Measurements from ENCODE around the gene HMGXB3.
A peak's percentile ranks its signal among the peaks of the same experiment; 100 is the strongest.

HMGXB3 gene

GRCh38 chr5:150021491-150022157 lies 21.1 kb downstream of the HMGXB3 start:
- Mint-ChIP-seq H3K27ac (peak overlapping the region; percentile 46 to 92 (median 77)), H3K9me3 (peaks cover 4% of the 10 kb centered on the region), H3K4me1 (peaks cover 10% of the 10 kb centered on the region), H3K36me3 (ENCODE audit: low read depth) (peaks cover 81% of the 10 kb centered on the region), H3K4me3 (no peak overlapping the region), H3K27me3 (ENCODE audit: low read depth) (no peaks in the 10 kb centered on the region)
- no peak for TF ChIP-seq CTCF (IDR thresholded peaks at IDR 0.05; ENCODE audit: unreplicated experiment in 3 of 3)

DNA sequence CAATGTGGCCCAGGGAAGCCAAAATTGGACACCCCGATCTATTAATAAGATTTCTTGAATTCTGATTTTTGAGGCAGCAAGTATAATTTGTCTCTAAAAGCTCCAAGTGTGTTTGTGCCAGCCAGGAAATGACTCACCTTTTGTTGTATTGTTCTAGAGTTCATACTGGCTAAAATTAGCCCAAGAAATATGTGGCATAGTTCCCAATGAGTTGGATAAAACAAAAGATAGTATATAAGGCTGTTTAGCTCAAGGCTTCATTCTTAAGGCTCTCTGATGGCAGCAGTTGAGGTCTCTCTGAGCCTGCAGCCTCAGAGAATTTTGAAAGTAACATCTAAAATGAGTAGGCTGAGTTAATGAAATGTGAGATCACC lies 21.6 kb downstream of the HMGXB3 start:
- H3K27me3 Mint-ChIP-seq (ENCODE audit: low read depth), result no peaks in the 10 kb centered on the region
- TF ChIP-seq CTCF (IDR thresholded peaks at IDR 0.05; ENCODE audit: unreplicated experiment in 3 of 3), result no peak
- peaks cover 10% of the 10 kb centered on the region for H3K4me1 Mint-ChIP-seq
- H3K9me3 Mint-ChIP-seq, result no peaks in the 10 kb centered on the region
- peaks cover 80% of the 10 kb centered on the region for H3K36me3 Mint-ChIP-seq (ENCODE audit: low read depth)
- no peak overlapping the region for H3K4me3 Mint-ChIP-seq
- peak overlapping the region; percentile 41 to 92 (median 77) for H3K27ac Mint-ChIP-seq

DNA sequence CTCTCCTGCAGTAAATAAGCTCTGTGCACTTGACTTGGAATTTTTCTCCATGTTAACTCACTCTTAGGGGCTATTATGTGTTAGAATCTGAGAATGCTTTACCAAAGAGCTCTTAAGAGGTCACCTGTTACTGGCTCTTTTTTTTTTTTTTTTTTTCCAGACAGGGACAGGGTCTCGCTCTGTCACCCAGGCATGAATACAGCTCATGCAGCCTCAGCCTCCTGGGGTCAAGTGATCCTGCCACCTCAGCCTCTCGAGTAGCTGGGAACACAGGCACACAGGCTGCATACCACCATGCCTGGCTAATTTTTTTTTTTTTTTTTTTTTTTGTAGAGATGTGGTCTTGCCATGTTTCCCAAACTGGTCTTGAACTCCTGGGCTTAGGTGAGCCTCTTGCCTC lies 22.1 kb downstream of the HMGXB3 start:
- no peak for TF ChIP-seq CTCF (IDR thresholded peaks at IDR 0.05; ENCODE audit: unreplicated experiment in 3 of 3)
- Mint-ChIP-seq H3K4me3 (no peak overlapping the region), H3K4me1 (peaks cover 10% of the 10 kb centered on the region), H3K9me3 (no peaks in the 10 kb centered on the region), H3K27me3 (ENCODE audit: low read depth) (no peaks in the 10 kb centered on the region), H3K27ac (peak overlapping the region in 2 of 3 experiments; percentile 77 to 92), H3K36me3 (ENCODE audit: low read depth) (peaks cover 75% of the 10 kb centered on the region)

DNA sequence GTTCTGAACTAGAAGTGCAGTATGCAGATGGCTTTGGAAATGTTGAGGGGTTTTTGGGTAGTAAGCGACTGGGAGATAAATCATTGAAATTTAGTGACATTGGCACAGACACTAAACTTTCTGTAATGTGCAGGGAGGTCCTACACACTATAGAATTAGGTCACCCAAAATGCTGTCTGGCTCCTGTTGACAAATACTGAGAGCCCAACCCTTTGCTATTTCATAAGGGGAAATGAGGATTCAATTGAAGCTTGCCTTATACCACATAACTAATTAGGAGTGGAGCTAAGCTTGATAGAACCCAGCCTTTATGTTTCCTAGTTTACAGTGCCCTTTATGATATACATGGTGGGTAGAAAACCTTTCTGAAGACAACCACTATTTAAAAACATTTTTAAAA lies 22.6 kb downstream of the HMGXB3 start:
- Mint-ChIP-seq H3K9me3 (no peaks in the 10 kb centered on the region), H3K27me3 (ENCODE audit: low read depth) (no peaks in the 10 kb centered on the region), H3K4me3 (no peak overlapping the region), H3K4me1 (peaks cover 10% of the 10 kb centered on the region), H3K27ac (peak overlapping the region in 1 of 3 experiments; percentile 92), H3K36me3 (ENCODE audit: low read depth) (peaks cover 75% of the 10 kb centered on the region)
- TF ChIP-seq CTCF (IDR thresholded peaks at IDR 0.05; ENCODE audit: unreplicated experiment in 3 of 3), result no peak

DNA sequence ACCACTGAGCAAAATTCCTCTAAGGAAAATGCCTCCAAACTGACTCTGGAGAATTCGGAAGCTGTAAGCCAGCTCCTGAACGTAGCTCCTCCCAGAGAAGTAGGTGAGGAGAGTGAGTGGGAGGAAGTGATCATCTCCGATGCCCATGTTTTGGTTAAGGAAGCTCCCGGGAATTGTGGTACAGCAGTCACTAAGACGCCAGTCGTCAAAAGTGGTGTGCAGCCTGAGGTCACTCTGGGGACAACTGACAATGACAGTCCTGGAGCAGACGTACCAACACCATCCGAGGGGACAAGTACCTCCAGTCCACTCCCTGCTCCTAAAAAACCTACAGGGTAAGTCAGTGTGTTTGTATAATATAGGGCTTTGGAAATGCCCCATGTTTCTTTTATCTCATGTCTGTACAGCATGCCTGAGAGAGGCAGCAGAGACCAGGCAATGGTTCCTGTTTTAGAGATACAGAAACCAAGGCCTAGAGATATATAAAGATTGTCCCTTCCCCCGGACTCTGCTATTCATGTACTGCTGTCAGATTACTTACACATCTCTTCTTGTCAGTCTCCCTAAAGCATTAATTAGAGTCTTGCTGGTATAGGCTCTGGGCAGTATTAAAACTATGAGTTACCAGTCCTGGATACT lies 23.9 kb downstream of the HMGXB3 start:
- Mint-ChIP-seq H3K27ac (peak overlapping the region in 2 of 3 experiments; percentile 68 to 75), H3K4me1 (peaks cover 10% of the 10 kb centered on the region), H3K36me3 (ENCODE audit: low read depth) (peaks cover 70% of the 10 kb centered on the region), H3K27me3 (ENCODE audit: low read depth) (no peaks in the 10 kb centered on the region), H3K9me3 (no peaks in the 10 kb centered on the region), H3K4me3 (no peak overlapping the region)
- TF ChIP-seq CTCF (IDR thresholded peaks at IDR 0.05; ENCODE audit: unreplicated experiment in 3 of 3), result peak in 1 of 3 experiments; percentile 18
